Osteocyte (in vitro differentiated cells): Measurements from ENCODE around the gene ADAMTS2. TPM values are rescaled to one million over a fixed set of nuclear protein-coding genes. Genes with fewer than 3 reads are reported as not detected.
"Not testable (repeated sequence)": the region's sequence is repeated elsewhere in the genome, so short reads cannot be mapped to it uniquely, and the experiment has no call there.

Experiments used
- DNase-seq: peaks from one replicate; pipeline ENCODE4 v3.0.0; 2021; ENCODE audit warnings: mixed read lengths; ENCODE audit not compliant: unreplicated experiment; ENCODE audit errors: extremely low spot score
- H3K27ac Mint-ChIP-seq: one replicate; pipeline ENCODE4 v1.8.0; 2021; ENCODE audit warnings: mild to moderate bottlenecking, mixed read lengths; ENCODE audit not compliant: unreplicated experiment
- H3K27me3 Mint-ChIP-seq: one replicate; pipeline ENCODE4 v1.8.0; 2021; ENCODE audit warnings: mixed read lengths; ENCODE audit not compliant: unreplicated experiment
- H3K36me3 Mint-ChIP-seq: one replicate; pipeline ENCODE4 v1.8.0; 2021; ENCODE audit warnings: mixed read lengths; ENCODE audit not compliant: unreplicated experiment
- H3K4me1 Mint-ChIP-seq: one replicate; pipeline ENCODE4 v1.8.0; 2021; ENCODE audit warnings: mixed read lengths; ENCODE audit not compliant: unreplicated experiment
- H3K4me3 Mint-ChIP-seq: one replicate; pipeline ENCODE4 v1.8.0; 2021; ENCODE audit warnings: mild to moderate bottlenecking, moderate library complexity, mixed read lengths; ENCODE audit not compliant: unreplicated experiment
- H3K9me3 Mint-ChIP-seq: one replicate; pipeline ENCODE4 v1.8.0; 2021; ENCODE audit warnings: mixed read lengths; ENCODE audit not compliant: unreplicated experiment
- total RNA-seq: library from RNA; stranded (reverse); gene quantifications from 2 replicates; pipeline ENCODE4 v1.2.1, GENCODE V29; 2021
- TF ChIP-seq, protein P1 (sequence below): fragments of 200-600 bp; sonication (generic); IDR thresholded peaks from 2 replicates; pipeline ENCODE4 v1.5.0; 2021; ENCODE audit warnings: antibody characterized with exemption, mild to moderate bottlenecking, moderate library complexity

The ADAMTS2 gene
- total RNA-seq, 1 donor from 2014 or later, result 12.2 TPM

DNA sequence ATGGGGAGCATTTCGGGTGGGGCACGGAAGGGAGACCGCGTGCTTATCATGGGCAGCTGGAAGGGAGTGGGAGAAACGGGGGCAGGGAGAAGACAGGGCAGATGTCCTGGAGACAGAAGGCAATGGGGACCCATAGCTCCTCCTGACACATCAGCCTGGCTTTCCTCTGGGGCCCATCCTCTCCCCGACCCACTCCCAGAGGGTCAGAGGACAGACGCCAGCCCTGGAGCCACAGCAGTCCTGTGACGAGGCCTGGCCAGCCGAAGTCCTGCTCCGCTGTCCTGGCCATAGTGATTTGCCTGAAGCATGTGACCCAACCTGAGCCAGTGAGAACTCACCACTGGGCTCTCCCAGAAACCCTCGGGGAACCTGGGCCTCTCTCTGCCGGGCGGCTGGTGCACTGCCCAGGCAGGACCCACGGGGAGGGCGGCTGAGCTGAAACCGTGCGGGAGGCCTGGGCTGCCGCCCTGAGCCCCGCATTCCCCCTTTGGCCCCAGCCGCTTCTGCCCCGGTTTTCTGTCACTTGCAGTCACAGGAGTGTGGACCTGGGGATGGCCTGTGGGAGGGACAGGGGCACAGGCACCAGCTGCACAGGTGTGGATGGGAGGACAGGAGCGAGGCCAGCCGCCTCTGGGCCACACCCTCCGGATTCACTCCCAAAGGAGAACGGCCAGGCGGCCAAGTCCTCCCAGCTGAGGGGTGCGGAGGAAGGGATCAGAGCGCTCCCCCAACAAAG, 19.8 kb downstream of the ADAMTS2 start:
- TF ChIP-seq, protein P1, sequence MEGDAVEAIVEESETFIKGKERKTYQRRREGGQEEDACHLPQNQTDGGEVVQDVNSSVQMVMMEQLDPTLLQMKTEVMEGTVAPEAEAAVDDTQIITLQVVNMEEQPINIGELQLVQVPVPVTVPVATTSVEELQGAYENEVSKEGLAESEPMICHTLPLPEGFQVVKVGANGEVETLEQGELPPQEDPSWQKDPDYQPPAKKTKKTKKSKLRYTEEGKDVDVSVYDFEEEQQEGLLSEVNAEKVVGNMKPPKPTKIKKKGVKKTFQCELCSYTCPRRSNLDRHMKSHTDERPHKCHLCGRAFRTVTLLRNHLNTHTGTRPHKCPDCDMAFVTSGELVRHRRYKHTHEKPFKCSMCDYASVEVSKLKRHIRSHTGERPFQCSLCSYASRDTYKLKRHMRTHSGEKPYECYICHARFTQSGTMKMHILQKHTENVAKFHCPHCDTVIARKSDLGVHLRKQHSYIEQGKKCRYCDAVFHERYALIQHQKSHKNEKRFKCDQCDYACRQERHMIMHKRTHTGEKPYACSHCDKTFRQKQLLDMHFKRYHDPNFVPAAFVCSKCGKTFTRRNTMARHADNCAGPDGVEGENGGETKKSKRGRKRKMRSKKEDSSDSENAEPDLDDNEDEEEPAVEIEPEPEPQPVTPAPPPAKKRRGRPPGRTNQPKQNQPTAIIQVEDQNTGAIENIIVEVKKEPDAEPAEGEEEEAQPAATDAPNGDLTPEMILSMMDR, result no peak
- H3K36me3 Mint-ChIP-seq, result no peaks in the 10 kb centered on the region
- no peak overlapping the region for H3K27ac Mint-ChIP-seq
- peaks cover 4% of the 10 kb centered on the region for H3K9me3 Mint-ChIP-seq
- DNase-seq, result no peak
- peaks cover 8% of the 10 kb centered on the region for H3K4me1 Mint-ChIP-seq
- H3K27me3 Mint-ChIP-seq, result no peaks in the 10 kb centered on the region
- no peak overlapping the region for H3K4me3 Mint-ChIP-seq

DNA sequence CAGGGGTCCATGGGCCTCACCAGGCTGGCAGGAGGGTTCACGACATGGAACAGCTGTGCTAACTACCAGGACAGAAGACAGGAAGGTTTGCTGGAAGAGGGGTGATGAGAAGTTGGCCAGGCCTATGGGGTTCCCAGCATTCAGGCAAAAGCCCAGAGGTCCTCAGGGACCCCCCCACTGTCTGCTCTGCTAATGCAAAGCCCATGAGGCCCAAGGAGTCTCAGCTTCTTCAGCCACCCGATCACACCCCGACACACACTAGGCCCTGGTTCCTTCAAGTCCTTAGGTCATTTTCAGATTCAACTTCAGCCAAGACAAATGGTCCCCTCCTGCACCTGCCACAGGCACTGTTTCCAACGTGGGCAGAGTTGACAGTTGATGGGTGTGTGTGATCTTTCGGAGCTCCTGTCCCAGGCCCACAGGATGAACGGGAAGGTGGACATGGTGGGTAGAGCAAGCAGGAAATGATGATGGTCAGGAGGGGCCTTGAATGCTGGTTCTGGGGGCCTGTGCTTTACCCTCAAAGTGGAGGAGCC, 20.4 kb downstream of the ADAMTS2 start:
- Mint-ChIP-seq H3K36me3 (no peaks in the 10 kb centered on the region), H3K4me3 (no peak overlapping the region), H3K27me3 (no peaks in the 10 kb centered on the region), H3K4me1 (peaks cover 10% of the 10 kb centered on the region), H3K9me3 (peaks cover 4% of the 10 kb centered on the region), H3K27ac (no peak overlapping the region)
- DNase-seq, result no peak
- TF ChIP-seq, protein P1, result no peak

GRCh38 chr5:179324316-179324715, 20.9 kb downstream of the ADAMTS2 start:
- not testable (repeated sequence) for H3K36me3 Mint-ChIP-seq, H3K9me3 Mint-ChIP-seq, H3K27ac Mint-ChIP-seq, H3K4me3 Mint-ChIP-seq, DNase-seq, H3K27me3 Mint-ChIP-seq
- peaks cover 13% of the 10 kb centered on the region for H3K4me1 Mint-ChIP-seq

GRCh38 chr5:179323026-179323870, 22.0 kb downstream of the ADAMTS2 start:
- Mint-ChIP-seq H3K4me1 (peaks cover 13% of the 10 kb centered on the region), H3K27me3 (no peaks in the 10 kb centered on the region), H3K36me3 (no peaks in the 10 kb centered on the region), H3K4me3 (no peak overlapping the region), H3K27ac (no peak overlapping the region), H3K9me3 (peaks cover 4% of the 10 kb centered on the region)
- TF ChIP-seq, protein P1, result no peak
- DNase-seq, result no peak

DNA sequence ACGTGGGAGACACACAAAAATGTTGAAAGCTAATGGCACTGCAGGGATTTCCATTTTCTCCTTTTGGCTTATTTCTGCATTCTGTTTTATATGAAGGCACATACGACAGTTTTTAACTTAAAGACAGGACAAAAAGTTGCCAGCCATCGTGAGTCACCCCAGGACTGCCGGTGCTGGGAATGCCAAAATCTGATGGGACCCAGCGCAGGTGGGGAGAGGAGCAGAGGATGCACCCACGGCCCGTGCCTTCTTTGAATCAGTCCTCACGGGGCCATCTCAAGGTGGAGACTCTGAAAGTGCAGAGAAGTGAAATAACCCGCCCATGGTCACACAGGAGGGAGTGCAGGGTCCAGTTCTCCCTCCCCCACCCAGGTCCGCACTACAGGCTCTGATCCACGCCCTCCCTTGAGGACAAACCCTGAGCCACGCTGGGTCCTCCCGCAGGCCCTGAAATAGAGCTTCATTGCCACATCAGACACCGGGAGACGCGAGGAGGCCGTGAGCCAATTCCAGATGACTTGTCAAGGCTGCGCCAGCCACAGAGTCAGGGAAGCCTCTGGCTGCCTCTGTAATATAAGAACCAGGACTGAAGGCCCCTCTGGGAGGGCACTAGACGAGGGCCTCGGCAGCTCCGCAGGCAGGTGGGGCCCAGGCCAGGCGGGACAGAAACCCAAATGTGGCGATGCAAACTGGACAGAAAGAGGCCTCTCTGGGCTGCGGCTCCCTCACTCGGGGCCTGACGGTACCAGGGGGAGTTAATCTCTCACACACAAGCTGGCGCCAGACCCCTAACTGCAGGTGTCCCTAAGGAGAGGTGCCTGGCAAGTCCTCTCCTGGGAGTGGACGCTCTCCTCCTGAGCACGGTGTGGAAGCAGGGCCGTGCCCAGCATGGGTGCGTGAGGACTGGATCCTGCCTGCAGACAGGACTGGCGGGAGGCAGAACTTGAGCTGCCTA, 22.9 kb downstream of the ADAMTS2 start:
- TF ChIP-seq, protein P1, result no peak
- H3K4me3 Mint-ChIP-seq, result no peak overlapping the region
- H3K36me3 Mint-ChIP-seq, result no peaks in the 10 kb centered on the region
- no peak overlapping the region for H3K27ac Mint-ChIP-seq
- no peaks in the 10 kb centered on the region for H3K9me3 Mint-ChIP-seq
- no peak for DNase-seq
- peaks cover 13% of the 10 kb centered on the region for H3K4me1 Mint-ChIP-seq
- H3K27me3 Mint-ChIP-seq, result no peaks in the 10 kb centered on the region
